Measurements from ENCODE around the gene CASP10. TPM values are rescaled to one million over a fixed set of nuclear protein-coding genes. Genes with fewer than 3 reads are reported as not detected.
A peak's percentile ranks its signal among the peaks of the same experiment; 100 is the strongest.

The CASP10 gene
- total and polyA plus RNA-seq, 2 donors (not counting 1 experiment from before 2014, with no cell fraction given), result 16.0 to 34.3 TPM

GRCh38 chr2:201151127-201151981 is 31.6 kb upstream of the CASP10 start:
- TF ChIP-seq, protein P1, sequence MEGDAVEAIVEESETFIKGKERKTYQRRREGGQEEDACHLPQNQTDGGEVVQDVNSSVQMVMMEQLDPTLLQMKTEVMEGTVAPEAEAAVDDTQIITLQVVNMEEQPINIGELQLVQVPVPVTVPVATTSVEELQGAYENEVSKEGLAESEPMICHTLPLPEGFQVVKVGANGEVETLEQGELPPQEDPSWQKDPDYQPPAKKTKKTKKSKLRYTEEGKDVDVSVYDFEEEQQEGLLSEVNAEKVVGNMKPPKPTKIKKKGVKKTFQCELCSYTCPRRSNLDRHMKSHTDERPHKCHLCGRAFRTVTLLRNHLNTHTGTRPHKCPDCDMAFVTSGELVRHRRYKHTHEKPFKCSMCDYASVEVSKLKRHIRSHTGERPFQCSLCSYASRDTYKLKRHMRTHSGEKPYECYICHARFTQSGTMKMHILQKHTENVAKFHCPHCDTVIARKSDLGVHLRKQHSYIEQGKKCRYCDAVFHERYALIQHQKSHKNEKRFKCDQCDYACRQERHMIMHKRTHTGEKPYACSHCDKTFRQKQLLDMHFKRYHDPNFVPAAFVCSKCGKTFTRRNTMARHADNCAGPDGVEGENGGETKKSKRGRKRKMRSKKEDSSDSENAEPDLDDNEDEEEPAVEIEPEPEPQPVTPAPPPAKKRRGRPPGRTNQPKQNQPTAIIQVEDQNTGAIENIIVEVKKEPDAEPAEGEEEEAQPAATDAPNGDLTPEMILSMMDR (IDR thresholded peaks at IDR 0.05), result no peak
- TF ChIP-seq EZH2 (IDR thresholded peaks at IDR 0.05; ENCODE audit: borderline replicate concordance, insufficient read depth, low read depth, low read length, poor library complexity, severe bottlenecking), result no peak
- Histone ChIP-seq H3K27me3 (replicated peaks in 1 of 4; ENCODE audit: control extremely low read depth in 1 of 4, control insufficient read depth in 3 of 4, insufficient read depth in 4 of 4, low read length in 3 of 4) (no peaks in the 10 kb centered on the region), H3K4me3 (ENCODE audit: control extremely low read depth in 1 of 5, extremely low read depth in 1 of 5, insufficient read depth in 1 of 5, low read depth in 2 of 5, low read length in 4 of 5) (no peak overlapping the region), H3K9me3 (ENCODE audit: control extremely low read depth in 1 of 3, control insufficient read depth in 2 of 3, insufficient read depth in 1 of 3, low read length in 2 of 3) (no peaks in the 10 kb centered on the region), H2AFZ (ENCODE audit: insufficient read depth, low read depth, low read length, poor library complexity, severe bottlenecking) (peak overlapping the region; percentile 64), H3K36me3 (replicated peaks in 1 of 2; ENCODE audit: control extremely low read depth in 1 of 2, control insufficient read depth in 1 of 2, extremely low read depth in 1 of 2, insufficient read depth in 2 of 2, low read length in 1 of 2) (peaks cover 4 to 43% of the 10 kb centered on the region in 2 experiments), H3K79me2 (ENCODE audit: control insufficient read depth, insufficient read depth, low read length) (peaks cover 10% of the 10 kb centered on the region), H3K27ac (ENCODE audit: low read length in 2 of 2) (peak overlapping the region; percentile 74 to 85), H3K4me1 (ENCODE audit: control insufficient read depth in 2 of 2, insufficient read depth in 2 of 2, low read length in 2 of 2) (peaks cover 34 to 39% of the 10 kb centered on the region in 2 donors), H3K4me2 (replicated peaks; ENCODE audit: low read depth, low read length, poor library complexity, severe bottlenecking) (peak overlapping the region; percentile 19), H3K9ac (ENCODE audit: low read length) (no peak overlapping the region), H4K20me1 (ENCODE audit: control insufficient read depth, insufficient read depth, low read length, poor library complexity, severe bottlenecking) (no peaks in the 10 kb centered on the region)
- Mint-ChIP-seq H3K4me1 (peaks cover 55% of the 10 kb centered on the region), H3K27ac (peak overlapping the region; percentile 89), H3K4me3 (peak overlapping the region; percentile 42), H3K27me3 (no peaks in the 10 kb centered on the region), H3K9me3 (ENCODE audit: insufficient read depth) (no peaks in the 10 kb centered on the region)
- CTCF ChIA-PET, result interaction anchor here (0.8 to 2.4 kb wide), 6 partner anchors 19 to 81 kb away, joined by 3 to 7 read pairs (median 4); partner anchors contain the start of gene CASP10
- DNase-seq, result peak; percentile 63
- POLR2A ChIA-PET, result no interaction called here
- WGBS (ENCODE audit: insufficient coverage), result 71% methylated on average over 5 of the region's 8 CpGs
- intact Hi-C loops (cut with micrococcal nuclease), result loop anchor here (2.0 kb wide), 1 partner anchor 17 kb away; no protein-coding TSS in a partner anchor
- peak; percentile 58 for ATAC-seq (ENCODE audit: low read depth)

DNA sequence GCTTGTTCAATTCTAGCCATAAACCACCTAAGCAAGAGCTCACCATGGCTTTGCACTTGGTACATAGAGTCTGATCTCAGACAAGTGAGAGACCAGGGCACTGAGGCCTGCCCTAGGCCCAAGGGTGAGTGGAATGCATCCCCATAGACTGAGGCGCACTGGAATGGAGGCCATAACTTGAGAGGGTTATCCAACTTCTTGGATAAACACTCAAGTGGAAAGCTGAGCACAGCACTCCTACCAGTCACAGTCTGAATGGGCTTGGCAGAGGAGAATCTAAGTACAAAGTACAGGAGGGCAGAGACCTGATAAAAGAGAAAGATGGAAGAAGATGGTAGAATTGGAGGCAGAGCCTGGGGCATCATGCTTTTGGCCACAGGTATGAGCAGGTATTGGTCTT is 30.4 kb upstream of the CASP10 start:
- ChIA-PET CTCF (interaction anchor here (0.9 to 1.6 kb wide), 4 partner anchors 22 to 83 kb away, joined by 4 to 5 read pairs (median 4); partner anchors contain the start of gene CASP10), POLR2A (interaction anchor here (4.1 kb wide), 1 partner anchor 35 kb away, joined by 32 read pairs; the partner anchor contains the start of gene CFLAR)
- TF ChIP-seq, protein P1 (IDR thresholded peaks at IDR 0.05), result no peak
- TF ChIP-seq EZH2 (IDR thresholded peaks at IDR 0.05; ENCODE audit: borderline replicate concordance, insufficient read depth, low read depth, low read length, poor library complexity, severe bottlenecking), result no peak
- Histone ChIP-seq H4K20me1 (ENCODE audit: control insufficient read depth, insufficient read depth, low read length, poor library complexity, severe bottlenecking) (no peaks in the 10 kb centered on the region), H3K4me3 (ENCODE audit: control extremely low read depth in 1 of 5, extremely low read depth in 1 of 5, insufficient read depth in 1 of 5, low read depth in 2 of 5, low read length in 4 of 5) (no peak overlapping the region), H3K9me3 (ENCODE audit: control extremely low read depth in 1 of 3, control insufficient read depth in 2 of 3, insufficient read depth in 1 of 3, low read length in 2 of 3) (no peaks in the 10 kb centered on the region), H3K9ac (ENCODE audit: low read length) (no peak overlapping the region), H3K27me3 (replicated peaks in 1 of 4; ENCODE audit: control extremely low read depth in 1 of 4, control insufficient read depth in 3 of 4, insufficient read depth in 4 of 4, low read length in 3 of 4) (no peaks in the 10 kb centered on the region), H3K4me1 (ENCODE audit: control insufficient read depth in 2 of 2, insufficient read depth in 2 of 2, low read length in 2 of 2) (peaks cover 45 to 50% of the 10 kb centered on the region in 2 donors), H2AFZ (ENCODE audit: insufficient read depth, low read depth, low read length, poor library complexity, severe bottlenecking) (no peak overlapping the region), H3K79me2 (ENCODE audit: control insufficient read depth, insufficient read depth, low read length) (peaks cover 15% of the 10 kb centered on the region), H3K36me3 (replicated peaks in 1 of 2; ENCODE audit: control extremely low read depth in 1 of 2, control insufficient read depth in 1 of 2, extremely low read depth in 1 of 2, insufficient read depth in 2 of 2, low read length in 1 of 2) (peaks cover 0 to 42% of the 10 kb centered on the region in 2 experiments), H3K4me2 (replicated peaks; ENCODE audit: low read depth, low read length, poor library complexity, severe bottlenecking) (no peak overlapping the region), H3K27ac (ENCODE audit: low read length in 2 of 2) (peak overlapping the region; percentile 5 to 85)
- no peak overlapping the region for H3K4me3 Mint-ChIP-seq
- H3K9me3 Mint-ChIP-seq (ENCODE audit: insufficient read depth), result no peaks in the 10 kb centered on the region
- WGBS (ENCODE audit: insufficient coverage), result no CpG with 5 or more reads among the region's 1 CpG
- DNase-seq (no peak), ATAC-seq (ENCODE audit: low read depth) (no peak)
- peak overlapping the region; percentile 76 for H3K27ac Mint-ChIP-seq
- intact Hi-C loops (cut with micrococcal nuclease), result no loop called here
- H3K4me1 Mint-ChIP-seq, result peaks cover 65% of the 10 kb centered on the region
- no peaks in the 10 kb centered on the region for H3K27me3 Mint-ChIP-seq
